HFF-Myc (cell line): Measurements from ENCODE around the gene MED22.
A peak's percentile ranks its signal among the peaks of the same experiment; 100 is the strongest.

Source experiments
- DNase-seq: peaks from one replicate; pipeline ENCODE4 v3.0.0-alpha.2; 2011; ENCODE audit warnings: low read depth; ENCODE audit errors: extremely low read depth
- H3K4me3 ChIP-seq: replicated peaks from 2 replicates; pipeline ENCODE4 v1.5.1; 2011; ENCODE audit warnings: low read depth, mild to moderate bottlenecking, control low read depth, low read length
- TF ChIP-seq, protein P1 (sequence below): IDR thresholded peaks from 2 replicates; pipeline ENCODE4 v1.5.1; 2012; ENCODE audit warnings: mild to moderate bottlenecking, low read depth, low read length, control low read depth; ENCODE audit errors: missing control alignments

MED22 gene

DNA sequence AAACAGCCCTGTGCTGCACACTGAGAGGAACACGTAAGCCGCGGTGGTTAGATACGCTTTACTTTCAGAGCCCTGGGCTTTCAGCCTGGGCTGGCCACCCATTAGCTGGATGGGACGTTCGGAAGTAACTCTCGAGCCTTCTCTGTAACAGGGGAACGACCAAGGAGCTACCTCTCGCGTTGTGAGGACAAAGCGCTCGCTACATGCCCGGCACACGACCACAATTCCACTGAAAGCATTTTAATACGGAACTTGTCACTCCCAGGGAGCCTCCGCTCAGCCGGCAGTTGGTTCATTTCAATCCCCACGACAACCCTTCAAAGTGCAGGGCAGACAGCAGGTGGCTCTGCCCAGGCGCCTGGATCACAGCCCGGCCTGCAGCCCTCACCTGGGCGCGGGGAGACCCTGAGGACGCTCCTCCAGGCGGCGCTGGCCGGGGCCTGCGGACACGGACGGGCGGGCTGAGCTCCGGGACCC lies 8.0 kb upstream of the MED22 start:
- no peak for DNase-seq
- TF ChIP-seq, protein P1, sequence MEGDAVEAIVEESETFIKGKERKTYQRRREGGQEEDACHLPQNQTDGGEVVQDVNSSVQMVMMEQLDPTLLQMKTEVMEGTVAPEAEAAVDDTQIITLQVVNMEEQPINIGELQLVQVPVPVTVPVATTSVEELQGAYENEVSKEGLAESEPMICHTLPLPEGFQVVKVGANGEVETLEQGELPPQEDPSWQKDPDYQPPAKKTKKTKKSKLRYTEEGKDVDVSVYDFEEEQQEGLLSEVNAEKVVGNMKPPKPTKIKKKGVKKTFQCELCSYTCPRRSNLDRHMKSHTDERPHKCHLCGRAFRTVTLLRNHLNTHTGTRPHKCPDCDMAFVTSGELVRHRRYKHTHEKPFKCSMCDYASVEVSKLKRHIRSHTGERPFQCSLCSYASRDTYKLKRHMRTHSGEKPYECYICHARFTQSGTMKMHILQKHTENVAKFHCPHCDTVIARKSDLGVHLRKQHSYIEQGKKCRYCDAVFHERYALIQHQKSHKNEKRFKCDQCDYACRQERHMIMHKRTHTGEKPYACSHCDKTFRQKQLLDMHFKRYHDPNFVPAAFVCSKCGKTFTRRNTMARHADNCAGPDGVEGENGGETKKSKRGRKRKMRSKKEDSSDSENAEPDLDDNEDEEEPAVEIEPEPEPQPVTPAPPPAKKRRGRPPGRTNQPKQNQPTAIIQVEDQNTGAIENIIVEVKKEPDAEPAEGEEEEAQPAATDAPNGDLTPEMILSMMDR = no peak
- peak overlapping the region; percentile 88 for H3K4me3 ChIP-seq

- peak overlapping the region; percentile 88 for H3K4me3 ChIP-seq
- TF ChIP-seq, protein P1 = no peak
- no peak for DNase-seq
Observed at GRCh38 chr9:133354766-133355165, 6.8 kb upstream of the MED22 start.

- TF ChIP-seq, protein P1 = no peak
- DNase-seq = no peak
Observed at GRCh38 chr9:133353548-133353947, 5.6 kb upstream of the MED22 start.

GRCh38 chr9:133352635-133353340 lies 4.9 kb upstream of the MED22 start:
- TF ChIP-seq, protein P1 = no peak
- DNase-seq = no peak
- H3K4me3 ChIP-seq = no peak overlapping the region

More at GRCh38 chr9:133353548-133353947, 5.6 kb upstream of the MED22 start:
- H3K4me3 ChIP-seq = no peak overlapping the region

DNA sequence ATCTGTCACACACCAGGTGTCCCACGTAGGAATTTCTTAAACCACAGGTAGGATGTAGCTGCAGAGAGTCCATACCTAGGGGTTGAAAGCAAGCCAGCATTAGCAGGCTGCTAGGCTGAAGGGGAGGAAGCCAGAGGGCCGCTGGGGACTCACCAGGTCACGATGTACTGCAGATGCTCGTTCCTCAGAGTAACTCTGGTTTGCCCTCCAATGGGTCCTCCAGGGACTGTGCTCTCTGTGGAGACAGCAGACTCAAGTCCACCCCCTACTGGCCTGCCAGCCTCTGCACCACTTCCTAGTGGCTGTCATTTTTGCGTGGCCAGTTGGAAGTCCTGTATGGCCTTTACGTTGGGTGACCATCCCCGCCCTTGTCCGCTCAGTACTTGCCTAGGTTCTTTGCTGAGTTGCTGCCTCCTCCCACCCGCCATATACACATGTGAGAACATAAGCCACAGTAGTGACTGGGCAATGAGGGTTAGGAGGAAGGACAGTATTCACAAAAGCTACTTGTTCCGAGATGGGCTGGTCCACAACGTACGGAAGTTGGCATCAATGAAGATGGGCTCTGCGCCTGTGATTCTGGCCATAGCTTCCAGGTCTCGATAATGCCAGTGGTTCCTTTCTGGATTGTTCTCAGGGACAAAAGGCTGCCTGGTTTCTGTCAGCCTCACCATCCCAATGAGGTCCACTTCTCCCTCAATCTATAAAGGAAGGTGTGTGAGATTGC lies 4.1 kb upstream of the MED22 start:
- H3K4me3 ChIP-seq = no peak overlapping the region
- peak; percentile 56 for DNase-seq
- TF ChIP-seq, protein P1 = peak; percentile 78

- no peak overlapping the region for H3K4me3 ChIP-seq
- no peak for DNase-seq
- TF ChIP-seq, protein P1 = no peak
Observed at GRCh38 chr9:133351526-133351907, 3.6 kb upstream of the MED22 start.
